Muscle layer of duodenum (tissue), 2 donors: Measurements from ENCODE around the gene SMIM11.
"Not testable (repeated sequence)": the region's sequence is repeated elsewhere in the genome, so short reads cannot be mapped to it uniquely, and the experiment has no call there.

Experiments used
- H3K27ac ChIP-seq: one replicate; pipeline ENCODE4 v1.7.0; 2013; ENCODE audit warnings: mild to moderate bottlenecking, low read length
- H3K27me3 ChIP-seq: one replicate; pipeline ENCODE4 v1.7.0; 2013; ENCODE audit warnings: low read depth, mild to moderate bottlenecking, control low read depth, low read length
- H3K36me3 ChIP-seq, 2 donors: one replicate each; pipeline ENCODE4 v1.7.0; 2013; ENCODE audit warnings: low read length in 2 of 2, control low read depth in 1 of 2, mild to moderate bottlenecking in 1 of 2; ENCODE audit not compliant: insufficient read depth in 2 of 2, control insufficient read depth in 1 of 2
- H3K4me1 ChIP-seq, 2 donors: one replicate each; pipeline ENCODE4 v1.7.0; 2013; ENCODE audit warnings: low read length in 2 of 2, mild to moderate bottlenecking in 2 of 2, control low read depth in 1 of 2, moderate library complexity in 1 of 2; ENCODE audit not compliant: insufficient read depth in 2 of 2, control insufficient read depth in 1 of 2
- H3K4me3 ChIP-seq, 2 donors: one replicate each; pipeline ENCODE4 v1.7.0; 2013; ENCODE audit warnings: low read length in 2 of 2, low read depth in 1 of 2, mild to moderate bottlenecking in 1 of 2
- H3K9me3 ChIP-seq, 2 donors: one replicate each; pipeline ENCODE4 v1.7.0; 2013; ENCODE audit warnings: low read length in 2 of 2, control low read depth in 1 of 2, mild to moderate bottlenecking in 1 of 2; ENCODE audit not compliant: control insufficient read depth in 1 of 2
- donor health status: healthy.

SMIM11 gene

GRCh38 chr21:34374462-34374861 lies 845 bp upstream of the SMIM11 start:
- not testable (repeated sequence) for H3K36me3 ChIP-seq, H3K9me3 ChIP-seq, H3K4me3 ChIP-seq, H3K27me3 ChIP-seq, H3K27ac ChIP-seq, H3K4me1 ChIP-seq

GRCh38 chr21:34375619-34375972 lies 289 bp downstream of the SMIM11 start:
- H3K4me3 ChIP-seq, H3K9me3 ChIP-seq, H3K36me3 ChIP-seq, H3K27ac ChIP-seq, H3K27me3 ChIP-seq, H3K4me1 ChIP-seq: not testable (repeated sequence)

GRCh38 chr21:34383138-34383537 lies 7.8 kb downstream of the SMIM11 start:
- H3K4me1 ChIP-seq, H3K27me3 ChIP-seq, H3K4me3 ChIP-seq, H3K36me3 ChIP-seq, H3K27ac ChIP-seq, H3K9me3 ChIP-seq: not testable (repeated sequence)

GRCh38 chr21:34383724-34384415 lies 8.6 kb downstream of the SMIM11 start:
- not testable (repeated sequence) for H3K27ac ChIP-seq, H3K4me1 ChIP-seq, H3K9me3 ChIP-seq, H3K36me3 ChIP-seq, H3K27me3 ChIP-seq, H3K4me3 ChIP-seq

GRCh38 chr21:34400522-34400921 lies 25.2 kb downstream of the SMIM11 start:
- not testable (repeated sequence) for H3K27me3 ChIP-seq, H3K4me3 ChIP-seq, H3K36me3 ChIP-seq, H3K27ac ChIP-seq, H3K9me3 ChIP-seq, H3K4me1 ChIP-seq

GRCh38 chr21:34404742-34405141 lies 29.4 kb downstream of the SMIM11 start:
- H3K4me1 ChIP-seq, H3K4me3 ChIP-seq, H3K27ac ChIP-seq, H3K27me3 ChIP-seq, H3K9me3 ChIP-seq, H3K36me3 ChIP-seq: not testable (repeated sequence)

- H3K4me1 ChIP-seq, H3K27me3 ChIP-seq, H3K4me3 ChIP-seq, H3K27ac ChIP-seq, H3K9me3 ChIP-seq, H3K36me3 ChIP-seq: not testable (repeated sequence)
Measured at GRCh38 chr21:34405686-34406085, 30.4 kb downstream of the SMIM11 start.

GRCh38 chr21:34406102-34406501 lies 30.8 kb downstream of the SMIM11 start:
- not testable (repeated sequence) for H3K27me3 ChIP-seq, H3K36me3 ChIP-seq, H3K27ac ChIP-seq, H3K4me3 ChIP-seq, H3K4me1 ChIP-seq, H3K9me3 ChIP-seq

- H3K36me3 ChIP-seq, H3K4me1 ChIP-seq, H3K27me3 ChIP-seq, H3K27ac ChIP-seq, H3K9me3 ChIP-seq, H3K4me3 ChIP-seq: not testable (repeated sequence)
Measured at GRCh38 chr21:34406676-34407075, 31.4 kb downstream of the SMIM11 start.

- not testable (repeated sequence) for H3K9me3 ChIP-seq, H3K4me3 ChIP-seq, H3K27me3 ChIP-seq, H3K27ac ChIP-seq, H3K36me3 ChIP-seq, H3K4me1 ChIP-seq
Measured at GRCh38 chr21:34407294-34407693, 32.0 kb downstream of the SMIM11 start.

GRCh38 chr21:34417448-34418077 lies 42.3 kb downstream of the SMIM11 start:
- not testable (repeated sequence) for H3K36me3 ChIP-seq, H3K4me3 ChIP-seq, H3K4me1 ChIP-seq, H3K27ac ChIP-seq, H3K27me3 ChIP-seq, H3K9me3 ChIP-seq

GRCh38 chr21:34423805-34424204 lies 48.5 kb downstream of the SMIM11 start, which contains the start of gene SMIM34:
SMIM34 (minus strand) TSS chr21:34423951; CDS start chr21:34423839, 112 bp downstream.
- not testable (repeated sequence) for H3K27me3 ChIP-seq, H3K4me1 ChIP-seq, H3K4me3 ChIP-seq, H3K27ac ChIP-seq, H3K36me3 ChIP-seq, H3K9me3 ChIP-seq
